HepG2 (cell line): ENCODE data around the gene PCYOX1L. TPM values are rescaled to one million over a fixed set of nuclear protein-coding genes. Genes with fewer than 3 reads are reported as not detected.
A peak's percentile ranks its signal among the peaks of the same experiment; 100 is the strongest.

ENCODE experiments used
- AHDC1 ChIP-seq: sonication (generic); formaldehyde crosslinking; IDR thresholded peaks from 2 replicates; pipeline ENCODE4 v1.5.1; 2020; ENCODE audit warnings: mild to moderate bottlenecking, missing genetic modification reagents, borderline replicate concordance
- ARID2 ChIP-seq: sonication (generic); formaldehyde crosslinking; IDR thresholded peaks from 2 replicates; pipeline ENCODE4 v1.8.1; 2022; ENCODE audit warnings: mild to moderate bottlenecking, missing genetic modification reagents, borderline replicate concordance
- ATF3 ChIP-seq: sonication (generic); formaldehyde crosslinking; IDR thresholded peaks from 2 replicates; pipeline ENCODE4 v1.4.0; 2020; ENCODE audit warnings: missing genetic modification reagents
- ELK4 ChIP-seq: sonication (generic); formaldehyde crosslinking; IDR thresholded peaks from 2 replicates; pipeline ENCODE4 v1.9.0; 2021; ENCODE audit warnings: missing genetic modification reagents, borderline replicate concordance
- HNRNPUL1 ChIP-seq: fragments of 200-400 bp; formaldehyde crosslinking; IDR thresholded peaks from 2 replicates; pipeline ENCODE4 v1.6.1; 2017; ENCODE audit warnings: low read depth, mild to moderate bottlenecking, low read length, moderate library complexity
- HOXA3 ChIP-seq: sonication (generic); formaldehyde crosslinking; IDR thresholded peaks from 2 replicates; pipeline ENCODE4 v1.5.0; 2020; ENCODE audit warnings: missing genetic modification reagents
- KLF11 ChIP-seq: IDR thresholded peaks from 2 replicates; pipeline ENCODE4 v1.6.1; 2016; ENCODE audit warnings: missing compliant biosample characterization
- MEIS2 ChIP-seq: sonication (generic); formaldehyde crosslinking; IDR thresholded peaks from 2 replicates; pipeline ENCODE4 v1.9.0; 2021; ENCODE audit warnings: mild to moderate bottlenecking, missing genetic modification reagents
- PAXIP1 ChIP-seq: sonication (generic); formaldehyde crosslinking; conservative IDR thresholded peaks from 2 replicates; pipeline ENCODE4 v1.4.0; 2020; ENCODE audit warnings: mild to moderate bottlenecking, missing genetic modification reagents, moderate library complexity
- PREB ChIP-seq: sonication (generic); formaldehyde crosslinking; IDR thresholded peaks from 2 replicates; pipeline ENCODE4 v1.4.0; 2020; ENCODE audit warnings: missing genetic modification reagents
- RBFOX2 ChIP-seq: fragments of 200-400 bp; formaldehyde crosslinking; IDR thresholded peaks from 2 replicates; pipeline ENCODE4 v1.6.1; 2017; ENCODE audit warnings: low read depth, mild to moderate bottlenecking, low read length
- SKI ChIP-seq: fragments of 450-650 bp; IDR thresholded peaks from one replicate; pipeline ENCODE4 v1.6.1; 2018; ENCODE audit warnings: mild to moderate bottlenecking; ENCODE audit not compliant: partially characterized antibody
- SOX13 ChIP-seq, 3 experiments: fragments of 450-650 bp in 1 of 3; sonication (generic) in 1 of 3; formaldehyde crosslinking in 1 of 3; IDR thresholded peaks in 2 of 3; conservative IDR thresholded peaks in 1 of 3; 2 replicates each; pipeline versions ENCODE4 v1.5.0 to v1.6.1; 2016 to 2020; ENCODE audit warnings: antibody characterized with exemption in 1 of 3, mild to moderate bottlenecking in 1 of 3, missing compliant biosample characterization in 1 of 3, missing genetic modification reagents in 1 of 3, moderate library complexity in 1 of 3
- ZC3H4 ChIP-seq: sonication (generic); formaldehyde crosslinking; IDR thresholded peaks from 2 replicates; pipeline ENCODE4 v1.4.0; 2020; ENCODE audit warnings: missing genetic modification reagents, borderline replicate concordance
- ZFX ChIP-seq: sonication (generic); formaldehyde crosslinking; IDR thresholded peaks from 2 replicates; pipeline ENCODE4 v1.4.0; 2020; ENCODE audit warnings: mild to moderate bottlenecking, low read depth, missing genetic modification reagents, moderate library complexity
- ZMAT3 ChIP-seq: sonication (generic); formaldehyde crosslinking; conservative IDR thresholded peaks from 2 replicates; pipeline ENCODE4 v1.7.0; 2021; ENCODE audit warnings: missing genetic modification reagents
- ZNF460 ChIP-seq: sonication (generic); formaldehyde crosslinking; IDR thresholded peaks from 2 replicates; pipeline ENCODE4 v1.5.1; 2020; ENCODE audit warnings: missing genetic modification reagents, mild to moderate bottlenecking, borderline replicate concordance
- polyA plus RNA-seq, 8 experiments: library from polyadenylated mRNA; depleted of rRNA in 3 of 8; stranded (reverse) in 7 of 8; unstranded in 1 of 8; fragments of >200 nt; fragmentation: Illumina TruSeq in 4 of 8; extraction: Trizol in 4 of 8; gene quantifications; 2 replicates each; pipeline versions ENCODE4 v1.2.1 to v1.2.3, GENCODE V29; 2011 to 2016; ENCODE audit warnings: low read depth in 4 of 8, missing spikeins in 1 of 8, mixed read lengths in 1 of 8; ENCODE audit not compliant: insufficient read depth in 1 of 8
- total RNA-seq, 5 experiments: library from RNA; depleted of rRNA; stranded (reverse); fragments of >200 nt; fragmentation: Illumina TruSeq; extraction: Trizol; gene quantifications; 2 replicates each; pipeline ENCODE4 v1.2.3, GENCODE V29; 2016; ENCODE audit warnings: low read depth in 1 of 5

Gene PCYOX1L
- total and polyA plus RNA-seq, 2 of the 13 experiments (the other 11 are each of a cell fraction or from before 2014, with no cell fraction given), result 1.00 to 3.7 TPM

- TF ChIP-seq AHDC1 (CRISPR knock-in tag) (no peak), ZC3H4 (CRISPR knock-in tag) (no peak), ATF3 (CRISPR knock-in tag) (0 out of 2 replicates have a peak, but pooled peaks have one; percentile 7), ELK4 (CRISPR knock-in tag) (no peak), MEIS2 (CRISPR knock-in tag) (0 out of 2 replicates have a peak, but pooled peaks have one; percentile 41), ZMAT3 (CRISPR knock-in tag) (no peak), SKI (no peak), ARID2 (CRISPR knock-in tag) (no peak), HNRNPUL1 (no peak), PREB (CRISPR knock-in tag) (no peak), ZFX (peak; percentile 78), SOX13 (IDR thresholded peaks at IDR 0.05) (no peak), SOX13 (CRISPR knock-in tag; conservative IDR thresholded peaks at IDR 0.05 in 1 of 2, IDR thresholded peaks at IDR 0.05 in 1 of 2) (peak in 1 of 2 experiments; percentile 53; a peak in 1 of 4 replicates), PAXIP1 (CRISPR knock-in tag) (peak; percentile 55), KLF11 (CRISPR knock-in tag) (no peak), HOXA3 (CRISPR knock-in tag) (peak; percentile 70), ZNF460 (CRISPR knock-in tag) (no peak), RBFOX2 (peak; percentile 55)
These were observed 37.0 kb upstream of the PCYOX1L start (continued) for GRCh38 chr5:149320791-149321330.
